DOHH2 (cell line): ENCODE results near the gene COL13A1.

Experiments used
- EZH2phosphoT487 ChIP-seq: fragments of 200-600 bp; sonication (generic); IDR thresholded peaks from 2 replicates; pipeline ENCODE4 v1.6.1; 2017; ENCODE audit warnings: borderline replicate concordance, mild to moderate bottlenecking, antibody characterized with exemption, low read length, moderate library complexity, mixed read lengths
- TF ChIP-seq, protein P1 (sequence below): fragments of 200-600 bp; sonication (generic); IDR thresholded peaks from one replicate; pipeline ENCODE4 v1.5.1; 2014; ENCODE audit warnings: antibody characterized with exemption, mild to moderate bottlenecking, low read depth, low read length; ENCODE audit not compliant: poor library complexity, severe bottlenecking

DNA sequence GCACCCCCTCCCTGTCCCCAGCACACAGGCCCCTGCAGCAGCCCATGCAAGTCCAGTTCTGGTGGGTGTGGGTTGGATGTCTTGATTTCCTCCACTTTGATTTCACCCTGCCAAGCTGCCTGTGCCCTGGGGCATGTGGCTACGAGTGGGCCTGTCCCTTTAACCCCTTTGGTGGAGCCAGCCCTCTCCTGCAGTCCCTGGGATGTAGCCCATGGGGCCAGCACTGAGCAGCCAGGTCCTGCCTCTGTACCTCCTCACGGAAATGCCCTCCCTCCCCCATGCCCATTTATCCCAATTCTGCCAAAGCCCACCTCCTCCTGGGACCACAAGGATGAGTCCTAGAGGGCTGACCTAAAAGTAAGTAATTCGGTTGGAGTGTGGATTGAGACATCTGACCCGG is 11.9 kb downstream of the COL13A1 start:
- TF ChIP-seq, protein P1, sequence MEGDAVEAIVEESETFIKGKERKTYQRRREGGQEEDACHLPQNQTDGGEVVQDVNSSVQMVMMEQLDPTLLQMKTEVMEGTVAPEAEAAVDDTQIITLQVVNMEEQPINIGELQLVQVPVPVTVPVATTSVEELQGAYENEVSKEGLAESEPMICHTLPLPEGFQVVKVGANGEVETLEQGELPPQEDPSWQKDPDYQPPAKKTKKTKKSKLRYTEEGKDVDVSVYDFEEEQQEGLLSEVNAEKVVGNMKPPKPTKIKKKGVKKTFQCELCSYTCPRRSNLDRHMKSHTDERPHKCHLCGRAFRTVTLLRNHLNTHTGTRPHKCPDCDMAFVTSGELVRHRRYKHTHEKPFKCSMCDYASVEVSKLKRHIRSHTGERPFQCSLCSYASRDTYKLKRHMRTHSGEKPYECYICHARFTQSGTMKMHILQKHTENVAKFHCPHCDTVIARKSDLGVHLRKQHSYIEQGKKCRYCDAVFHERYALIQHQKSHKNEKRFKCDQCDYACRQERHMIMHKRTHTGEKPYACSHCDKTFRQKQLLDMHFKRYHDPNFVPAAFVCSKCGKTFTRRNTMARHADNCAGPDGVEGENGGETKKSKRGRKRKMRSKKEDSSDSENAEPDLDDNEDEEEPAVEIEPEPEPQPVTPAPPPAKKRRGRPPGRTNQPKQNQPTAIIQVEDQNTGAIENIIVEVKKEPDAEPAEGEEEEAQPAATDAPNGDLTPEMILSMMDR = no peak
- no peak for TF ChIP-seq EZH2phosphoT487
